GM19397 (cell line): ENCODE measurements around the gene ING2.
"Not testable (repeated sequence)": the region's sequence is repeated elsewhere in the genome, so short reads cannot be mapped to it uniquely, and the experiment has no call there.

ENCODE experiments used
- ATAC-seq: cut with Tn5 transposase; IDR thresholded peaks from one replicate; pipeline ENCODE4 v1.9.1; 2021; ENCODE audit warnings: mild to moderate bottlenecking, moderate library complexity; ENCODE audit not compliant: unreplicated experiment

The ING2 gene

GRCh38 chr4:183546376-183546775 lies 41.5 kb downstream of the ING2 start:
- ATAC-seq, result no peak

GRCh38 chr4:183548306-183548705 lies 43.4 kb downstream of the ING2 start:
- no peak for ATAC-seq

GRCh38 chr4:183550345-183551093 lies 45.7 kb downstream of the ING2 start:
- ATAC-seq, result no peak

- ATAC-seq, result no peak
Observed at GRCh38 chr4:183552274-183553146, 47.7 kb downstream of the ING2 start.

- ATAC-seq, result not testable (repeated sequence)
Observed at GRCh38 chr4:183553147-183553478, 48.3 kb downstream of the ING2 start.

- no peak for ATAC-seq
Observed at GRCh38 chr4:183553601-183554345, 48.9 kb downstream of the ING2 start.

- ATAC-seq, result no peak
Observed at GRCh38 chr4:183554346-183554686, 49.5 kb downstream of the ING2 start.

GRCh38 chr4:183554878-183555585 lies 50.2 kb downstream of the ING2 start:
- ATAC-seq, result no peak

GRCh38 chr4:183556947-183557346 lies 52.1 kb downstream of the ING2 start:
- no peak for ATAC-seq

- ATAC-seq, result no peak
Observed at GRCh38 chr4:183557611-183558010, 52.8 kb downstream of the ING2 start.

- ATAC-seq, result no peak
Observed at GRCh38 chr4:183558873-183559272, 54.0 kb downstream of the ING2 start.

- no peak for ATAC-seq
Observed at GRCh38 chr4:183561905-183562304, 57.0 kb downstream of the ING2 start.
